HL-60 (cell line): ENCODE data around the gene ANKDD1B.

Source experiments
- CTCF ChIP-seq: IDR thresholded peaks from one replicate; pipeline ENCODE4 v1.5.1; 2011; ENCODE audit warnings: low read length, control low read depth, inconsistent platforms; ENCODE audit not compliant: insufficient read depth
- GABPA ChIP-seq: IDR thresholded peaks from 2 replicates; pipeline ENCODE4 v1.6.1; 2012; ENCODE audit warnings: low read depth
- POLR2AphosphoS5 ChIP-seq: IDR thresholded peaks from 2 replicates; pipeline ENCODE4 v1.6.1; 2012; ENCODE audit warnings: low read depth
- REST ChIP-seq: IDR thresholded peaks from 2 replicates; pipeline ENCODE4 v1.6.1; 2012; ENCODE audit warnings: low read depth; ENCODE audit not compliant: insufficient replicate concordance

GRCh38 chr5:75659791-75660450 lies 48.7 kb downstream of the ANKDD1B start:
- TF ChIP-seq POLR2AphosphoS5 (no peak), CTCF (no peak), REST (no peak), GABPA (no peak)
